GM12878 (cell line): ENCODE measurements around the gene LASP1NB.

Source experiments
- ATAC-seq: fragments of 200-7000 bp; cut with Tn5 transposase; 3 replicates; pipeline ENCODE4 v1.9.1; 2020; ENCODE audit warnings: mild to moderate bottlenecking, moderate library complexity
- BruUV-seq: library from RNA; stranded (reverse); fragments of 400-500 nt; replicated peaks from 2 replicates; lab custom pipeline; 2021; lab: Mats Ljungman, UMichigan
- CTCF ChIA-PET: fragments of 300-600 bp; sonication (Branson Sonifier 250); formaldehyde crosslinking; extraction: SDS; loops from one replicate; lab custom pipeline; 2021; ENCODE audit warnings: inconsistent platforms; lab: Yijun Ruan, JAX
- POLR2A ChIA-PET: fragments of 350-600 bp; formaldehyde crosslinking; extraction: SDS; loops from one replicate; lab custom pipeline; 2021; ENCODE audit warnings: inconsistent platforms; lab: Charles Lee
- RAD21 ChIA-PET: fragments of 300-600 bp; sonication (Branson Sonifier 250); formaldehyde crosslinking; loops from one replicate; lab custom pipeline; 2023; ENCODE audit warnings: antibody characterized with exemption; ENCODE audit not compliant: unreplicated experiment; lab: Charles Lee
- SMC1A ChIA-PET: fragments of 300-600 bp; sonication (Branson Sonifier 250); formaldehyde crosslinking; loops from one replicate; lab custom pipeline; 2023; ENCODE audit not compliant: unreplicated experiment, uncharacterized antibody; lab: Charles Lee
- DNase-seq: peaks from one replicate; pipeline ENCODE4 v3.0.0-alpha.2; 2011; ENCODE audit warnings: low read depth, low spot score
- FAIRE-seq: peaks from 3 replicates; lab custom pipeline; 2011; peaks lifted over from hg19 to GRCh38; lab: Jason Lieb, UNC
- H2AFZ ChIP-seq: 2 replicates; pipeline ENCODE4 v1.6.0; 2011; ENCODE audit warnings: low read depth, low read length, control low read depth; ENCODE audit not compliant: control insufficient read depth
- H3K27ac ChIP-seq: 2 replicates; pipeline ENCODE4 v1.5.1; 2011; ENCODE audit warnings: control low read depth; ENCODE audit not compliant: control insufficient read depth, insufficient read depth
- H3K27me3 ChIP-seq, 2 experiments: replicated peaks in 1 of 2; 2 replicates each; pipeline versions ENCODE4 v1.6.0 to v1.6.1; 2011; ENCODE audit warnings: low read length in 1 of 2; ENCODE audit not compliant: control insufficient read depth in 2 of 2, insufficient read depth in 2 of 2
- H3K36me3 ChIP-seq, 2 experiments: 2 replicates each; pipeline ENCODE4 v1.5.1; 2011; ENCODE audit warnings: low read length in 1 of 2; ENCODE audit not compliant: control insufficient read depth in 2 of 2, insufficient read depth in 2 of 2
- H3K4me1 ChIP-seq: 2 replicates; pipeline ENCODE4 v1.6.1; 2011; ENCODE audit warnings: mild to moderate bottlenecking, low read length, moderate library complexity, mixed read lengths; ENCODE audit not compliant: control insufficient read depth, insufficient read depth
- H3K4me2 ChIP-seq: 2 replicates; pipeline ENCODE4 v1.6.0; 2011; ENCODE audit warnings: control low read depth; ENCODE audit not compliant: control insufficient read depth, insufficient read depth
- H3K4me3 ChIP-seq: fragments of 200-600 bp; sonication (generic); 2 replicates; pipeline ENCODE4 v1.5.1; 2016
- H3K79me2 ChIP-seq: 2 replicates; pipeline ENCODE4 v1.6.0; 2011; ENCODE audit warnings: low read length; ENCODE audit not compliant: control insufficient read depth, insufficient read depth
- H3K9ac ChIP-seq: 2 replicates; pipeline ENCODE4 v1.8.0; 2011; ENCODE audit warnings: low read length, control low read depth, mixed read lengths; ENCODE audit not compliant: control insufficient read depth, insufficient read depth
- H3K9me3 ChIP-seq: replicated peaks from 3 replicates; pipeline ENCODE4 v1.5.1; 2011; ENCODE audit warnings: mild to moderate bottlenecking, low read length; ENCODE audit not compliant: control insufficient read depth, insufficient read depth
- H4K20me1 ChIP-seq: 2 replicates; pipeline ENCODE4 v1.6.0; 2011; ENCODE audit not compliant: control insufficient read depth, insufficient read depth
- FOS ChIP-seq: IDR thresholded peaks from 3 replicates; pipeline ENCODE4 v1.6.1; 2011; ENCODE audit warnings: borderline replicate concordance; ENCODE audit not compliant: insufficient read length; ENCODE audit errors: extremely low read depth
- HDAC2 ChIP-seq: fragments of 200-600 bp; sonication (generic); IDR thresholded peaks from 2 replicates; pipeline ENCODE4 v1.6.1; 2017
- IKZF2 ChIP-seq, 2 experiments: fragments of 450-650 bp; IDR thresholded peaks; 2 replicates each; pipeline ENCODE4 v1.6.1; 2017; ENCODE audit warnings: mild to moderate bottlenecking in 2 of 2, moderate library complexity in 2 of 2
- RCOR1 ChIP-seq: conservative IDR thresholded peaks from 2 replicates; pipeline ENCODE4 v1.6.1; 2012; ENCODE audit warnings: low read depth, low read length, improper control_type of control experiment
- ZNF384 ChIP-seq: IDR thresholded peaks from 2 replicates; pipeline ENCODE4 v1.6.1; 2012; ENCODE audit warnings: low read depth, mild to moderate bottlenecking, low read length, improper control_type of control experiment, borderline replicate concordance
- WGBS: methylation state at CpG from one replicate; pipeline ENCODE4 v1.1.6; 2016; ENCODE audit warnings: low lambda C conversion rate; ENCODE audit not compliant: insufficient replicate concordance, insufficient coverage; ENCODE audit errors: missing lambda C conversion rate; 5-methylcytosine and 5-hydroxymethylcytosine counted together
- in situ Hi-C: fragments of 300-500 bp; cut with MboI; formaldehyde crosslinking; loops from 9 replicates; pipeline ENCODE4 v1.14.3; 2018; ENCODE audit warnings: mixed read lengths
- intact Hi-C: fragments of 100-400 bp; cut with micrococcal nuclease; formaldehyde crosslinking; loops from one replicate; pipeline ENCODE4 v1.14.2; 2022; ENCODE audit not compliant: unreplicated experiment
- TF ChIP-seq, protein P1 (sequence below): fragments of 450-650 bp; IDR thresholded peaks from 2 replicates; pipeline ENCODE4 v1.6.1; 2017; ENCODE audit warnings: mild to moderate bottlenecking

The LASP1NB gene

DNA sequence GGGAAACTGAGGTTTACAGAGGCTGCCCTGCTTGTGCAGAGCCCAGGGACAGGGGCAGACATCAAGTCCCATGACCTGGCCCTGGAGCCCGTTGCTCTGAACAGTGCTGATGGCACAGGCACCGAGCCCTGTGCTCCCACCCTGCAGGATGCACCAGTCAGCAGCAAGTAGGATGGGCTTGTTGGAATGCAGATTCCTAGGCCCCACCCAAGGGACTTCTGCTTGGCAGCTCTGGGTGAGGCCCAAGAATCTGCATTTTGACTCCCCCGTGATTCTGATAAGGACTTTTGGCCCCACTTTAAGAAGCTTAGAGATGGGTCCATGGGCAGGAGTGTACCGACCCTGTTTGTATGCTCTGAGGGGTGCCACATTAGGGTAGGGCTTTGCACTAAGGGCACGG lies 32.3 kb upstream of the LASP1NB start:
- ChIA-PET POLR2A (interaction anchor here (1.2 kb wide), 1 partner anchor 21 kb away, joined by 4 read pairs; no protein-coding TSS in a partner anchor), CTCF (no interaction called here), RAD21 (no interaction called here), SMC1A (interaction anchor here (1.0 to 1.3 kb wide), 2 partner anchors 16 to 50 kb away, joined by 3 read pairs; no protein-coding TSS in a partner anchor)
- Histone ChIP-seq H3K4me3 (no peak overlapping the region), H3K9me3 (no peaks in the 10 kb centered on the region; the same call in 2 of the 3 replicates), H3K4me1 (peaks cover 11% of the 10 kb centered on the region), H3K27ac (no peak overlapping the region), H3K4me2 (no peak overlapping the region), H3K79me2 (no peaks in the 10 kb centered on the region; the same call in none of the 2 replicates), H2AFZ (no peak overlapping the region), H3K9ac (no peak overlapping the region), H3K36me3 (peaks cover 29 to 42% of the 10 kb centered on the region in 2 experiments), H3K27me3 (no peaks in the 10 kb centered on the region), H4K20me1 (no peaks in the 10 kb centered on the region)
- BruUV-seq: no TSS peak
- no peak for ATAC-seq
- intact Hi-C loops (no loop called here), in situ Hi-C loops (no loop called here)
- 82% methylated on average over 5 of the region's 5 CpGs for WGBS
- FAIRE-seq: no peak
- DNase-seq: no peak
- no peak for TF ChIP-seq ZNF384
- TF ChIP-seq HDAC2: no peak
- TF ChIP-seq IKZF2 (IDR thresholded peaks at IDR 0.05): no peak
- no peak for TF ChIP-seq RCOR1
- TF ChIP-seq, protein P1, sequence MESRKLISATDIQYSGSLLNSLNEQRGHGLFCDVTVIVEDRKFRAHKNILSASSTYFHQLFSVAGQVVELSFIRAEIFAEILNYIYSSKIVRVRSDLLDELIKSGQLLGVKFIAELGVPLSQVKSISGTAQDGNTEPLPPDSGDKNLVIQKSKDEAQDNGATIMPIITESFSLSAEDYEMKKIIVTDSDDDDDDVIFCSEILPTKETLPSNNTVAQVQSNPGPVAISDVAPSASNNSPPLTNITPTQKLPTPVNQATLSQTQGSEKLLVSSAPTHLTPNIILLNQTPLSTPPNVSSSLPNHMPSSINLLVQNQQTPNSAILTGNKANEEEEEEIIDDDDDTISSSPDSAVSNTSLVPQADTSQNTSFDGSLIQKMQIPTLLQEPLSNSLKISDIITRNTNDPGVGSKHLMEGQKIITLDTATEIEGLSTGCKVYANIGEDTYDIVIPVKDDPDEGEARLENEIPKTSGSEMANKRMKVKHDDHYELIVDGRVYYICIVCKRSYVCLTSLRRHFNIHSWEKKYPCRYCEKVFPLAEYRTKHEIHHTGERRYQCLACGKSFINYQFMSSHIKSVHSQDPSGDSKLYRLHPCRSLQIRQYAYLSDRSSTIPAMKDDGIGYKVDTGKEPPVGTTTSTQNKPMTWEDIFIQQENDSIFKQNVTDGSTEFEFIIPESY: no peak
- TF ChIP-seq FOS: no peak
